A172 (cell line): Measurements from ENCODE around the gene KCNMA1. TPM values are rescaled to one million over a fixed set of nuclear protein-coding genes. Genes with fewer than 3 reads are reported as not detected.

Experiments
- DNase-seq: peaks from one replicate; pipeline ENCODE4 v3.0.0-alpha.2; 2015; ENCODE audit warnings: low spot score
- total RNA-seq: library from RNA; depleted of rRNA; stranded (reverse); fragments of >200 nt; shearing (Covaris generic); gene quantifications from 2 replicates; pipeline ENCODE4 v1.2.3, GENCODE V29; 2014

Gene KCNMA1
- total RNA-seq, 1 experiment from 2014 or later, result 50.7 TPM

DNA sequence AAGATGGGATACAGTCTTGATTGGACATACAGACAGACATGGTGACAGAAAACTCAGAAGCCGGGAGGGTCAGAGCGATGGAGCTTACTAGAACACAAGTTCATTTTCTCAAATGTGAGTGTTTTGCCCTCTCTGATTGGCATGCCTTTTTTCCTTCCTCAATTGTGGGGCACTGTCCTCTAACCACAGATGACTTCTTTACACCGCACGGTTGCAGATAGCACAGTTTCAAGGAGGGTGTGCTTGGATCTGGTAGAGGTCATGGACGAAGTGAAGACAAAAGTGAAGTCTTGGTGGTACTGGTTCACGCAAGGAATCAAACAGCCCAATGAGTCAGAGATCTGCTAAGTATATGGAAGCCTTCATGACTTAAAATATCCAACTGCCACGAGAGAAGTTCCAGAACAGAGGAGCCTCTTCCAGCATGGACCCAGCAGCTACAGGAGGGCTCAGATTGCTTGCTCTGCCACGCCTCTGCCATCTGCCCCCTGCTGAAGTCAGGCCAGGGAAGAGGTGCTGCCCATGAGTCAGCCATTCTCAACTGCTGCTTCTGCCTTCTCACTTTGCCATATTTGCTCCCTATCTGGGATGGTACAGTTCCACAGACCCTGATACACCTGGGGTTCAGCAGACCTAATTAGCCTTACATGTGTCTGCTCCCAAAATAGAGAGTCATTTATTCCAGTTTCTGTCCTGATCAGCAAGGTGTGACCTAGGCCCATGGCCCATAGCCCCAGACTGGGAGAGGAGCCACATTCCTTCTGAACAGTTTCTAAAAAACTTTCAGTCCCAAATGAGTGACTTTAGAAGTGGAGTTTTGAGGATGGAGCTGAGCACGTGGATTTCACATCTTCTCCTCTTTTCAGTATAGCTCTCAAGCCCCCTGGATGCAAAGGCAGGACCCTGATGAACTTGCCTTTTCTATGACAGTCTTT is 413.8 kb downstream of the KCNMA1 start:
- peak; percentile 31 for DNase-seq

DNA sequence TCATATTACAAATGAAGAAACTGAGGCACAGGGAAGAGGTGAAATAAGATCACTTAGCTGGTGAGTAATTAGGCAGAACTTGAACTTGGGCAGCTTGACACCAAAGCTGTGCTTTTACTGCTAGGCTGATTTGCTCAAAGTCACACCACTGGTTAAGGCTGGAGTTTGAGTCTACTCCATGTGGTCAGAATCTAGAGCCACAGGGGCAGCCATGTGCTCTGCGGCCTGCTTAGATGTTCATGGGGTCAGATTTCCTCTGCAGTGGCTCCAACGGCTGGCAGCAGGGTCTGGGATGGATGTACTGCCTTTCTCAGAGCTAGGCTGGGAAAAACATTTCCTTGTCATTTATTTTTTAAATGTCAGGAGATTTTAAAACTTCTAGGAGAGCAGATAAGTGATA is 417.5 kb downstream of the KCNMA1 start:
- no peak for DNase-seq

DNA sequence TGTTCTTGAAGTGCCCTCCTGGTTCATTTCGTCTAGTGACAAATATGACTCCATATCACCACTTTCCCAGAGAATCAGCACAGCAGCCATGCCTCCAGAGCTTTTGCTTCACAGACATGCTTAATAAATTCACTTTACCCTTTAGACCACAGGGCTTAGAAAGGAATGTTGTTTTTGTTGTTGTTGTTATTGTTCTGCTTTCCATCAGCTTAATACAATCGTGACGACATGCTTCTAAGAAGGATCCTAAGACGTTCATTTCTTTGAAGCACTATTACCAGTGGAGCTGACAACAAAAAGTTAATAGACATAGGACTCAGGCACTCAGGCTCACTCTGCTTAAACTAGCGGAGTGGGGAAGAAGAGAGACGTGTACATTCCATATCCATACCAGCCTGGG is 418.6 kb downstream of the KCNMA1 start:
- DNase-seq, result no peak

DNA sequence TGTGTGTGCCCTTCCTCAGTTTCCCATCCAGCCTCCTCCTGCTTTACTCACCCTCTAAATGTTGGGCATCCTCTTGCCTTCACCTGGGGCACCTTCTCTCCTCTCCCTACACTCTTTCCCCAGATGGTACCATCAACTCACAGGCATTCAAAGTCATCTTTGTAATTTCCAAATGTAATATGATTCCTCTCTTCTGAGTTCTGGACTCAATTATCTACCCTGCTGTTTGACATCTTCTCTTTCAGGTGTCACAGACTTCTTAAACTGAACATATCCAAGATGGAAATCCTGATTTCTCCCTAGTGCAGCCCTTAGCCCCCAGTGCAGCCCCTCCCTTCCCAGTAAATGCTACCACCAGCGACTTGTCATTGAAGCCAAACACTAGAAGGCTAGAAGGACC is 422.8 kb downstream of the KCNMA1 start:
- no peak for DNase-seq

DNA sequence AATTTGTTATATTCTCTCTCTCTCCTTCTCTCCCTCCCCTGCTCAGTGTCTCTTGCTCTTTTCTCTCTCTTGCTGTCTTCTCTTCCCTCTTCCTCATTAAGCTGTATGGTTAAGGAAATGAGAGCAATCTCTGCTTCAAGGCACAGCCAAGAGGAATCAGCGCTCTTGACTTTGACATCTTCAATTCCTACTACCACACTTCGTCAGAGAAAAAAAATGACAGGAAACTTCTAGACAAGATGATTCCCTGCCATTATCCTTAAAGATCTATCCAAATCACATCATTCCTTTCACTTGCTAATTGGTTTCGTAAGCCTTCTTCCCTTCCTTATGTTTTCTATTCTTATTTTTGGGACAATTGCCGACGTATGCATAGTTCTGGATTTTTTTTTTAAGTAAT is 425.0 kb downstream of the KCNMA1 start:
- no peak for DNase-seq

DNA sequence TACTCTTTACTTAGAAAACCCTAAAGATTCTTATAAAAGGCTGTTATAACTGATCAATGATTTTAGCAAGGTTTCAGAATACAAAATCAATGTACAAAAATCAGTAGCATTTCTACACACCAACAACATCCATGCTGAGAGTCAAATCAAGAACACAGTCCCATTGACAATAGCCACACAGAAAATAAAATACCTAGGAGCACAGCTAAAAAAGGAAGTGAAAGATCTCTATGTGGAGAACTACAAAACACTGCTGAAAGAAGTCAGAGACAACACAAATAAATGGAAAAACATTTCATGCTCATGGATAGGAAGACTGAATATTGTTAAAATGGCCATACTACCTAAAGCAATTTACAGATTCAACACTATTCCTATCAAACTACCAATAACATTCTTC is 427.0 kb downstream of the KCNMA1 start:
- DNase-seq, result no peak

DNA sequence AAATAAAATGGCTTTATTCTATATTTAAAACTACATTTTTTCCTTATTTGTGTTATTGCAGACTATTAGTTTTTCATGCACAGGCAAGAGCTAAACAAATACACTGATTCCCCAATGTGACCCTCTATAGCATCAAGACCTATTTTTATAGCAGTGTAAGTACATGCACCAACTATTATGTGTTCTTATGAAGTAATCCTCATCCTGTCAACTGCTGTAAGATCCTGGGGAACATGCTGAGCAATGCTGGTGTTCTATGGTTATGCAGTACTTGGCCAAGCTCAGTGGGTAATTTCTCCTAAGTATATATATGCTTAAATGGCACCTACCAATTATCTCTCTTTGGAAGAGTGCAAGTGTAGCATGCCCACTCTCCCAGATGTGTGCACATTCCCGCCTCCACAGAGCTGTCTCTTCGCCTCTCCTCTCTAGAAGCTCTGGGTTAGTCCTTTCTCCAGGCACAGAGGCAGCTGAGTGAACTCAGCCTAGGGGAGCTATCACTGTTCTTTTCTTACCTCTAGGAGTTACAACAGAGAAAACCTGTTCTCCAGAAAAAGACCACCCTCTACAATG is 428.8 kb downstream of the KCNMA1 start:
- DNase-seq, result no peak

DNA sequence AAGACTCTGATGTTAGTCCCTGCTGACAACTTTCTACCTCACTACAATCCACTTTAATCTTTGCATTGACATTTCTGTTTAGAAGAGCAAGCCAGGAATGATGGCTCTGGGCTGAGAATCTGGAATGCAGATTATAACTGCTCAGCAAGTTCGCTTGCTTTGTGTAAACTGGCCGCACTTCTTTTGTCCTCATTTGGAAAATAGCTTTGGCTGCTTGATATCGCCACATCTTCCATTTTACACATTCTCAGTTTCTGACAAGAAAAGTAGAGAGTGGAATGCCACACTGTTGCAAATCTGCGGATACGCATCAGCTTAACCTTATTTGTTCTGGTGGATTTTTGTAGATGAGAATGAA is 429.8 kb downstream of the KCNMA1 start:
- no peak for DNase-seq

DNA sequence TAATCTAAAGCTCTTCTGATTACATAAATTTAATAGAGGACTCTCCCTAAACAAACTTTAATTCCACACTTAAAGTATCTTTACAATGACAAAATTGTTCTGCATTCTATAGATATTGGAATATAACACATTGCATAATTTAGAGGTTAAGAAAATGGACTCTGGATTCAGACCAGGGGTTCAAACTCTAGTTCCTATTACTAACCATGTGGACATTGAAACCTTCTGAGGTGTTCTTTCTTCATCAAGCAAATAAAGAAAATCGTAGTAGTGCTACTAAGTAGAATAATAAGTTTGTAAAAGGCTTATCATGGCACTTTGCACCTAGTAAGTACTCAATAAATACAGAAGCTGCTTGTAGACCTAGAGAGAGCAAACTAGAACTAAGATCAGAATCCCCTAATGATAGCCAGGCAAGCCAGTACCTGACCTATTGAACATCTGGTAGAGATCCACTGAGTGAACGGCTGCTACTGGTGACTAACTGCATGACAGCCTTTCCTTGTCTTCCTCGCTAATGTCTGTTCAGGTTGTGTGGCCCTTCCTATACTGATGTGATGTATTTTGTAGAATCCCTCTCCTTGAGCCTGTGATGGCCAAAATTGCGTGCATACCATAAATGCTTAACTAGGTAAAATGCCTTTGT is 430.3 kb downstream of the KCNMA1 start:
- DNase-seq, result no peak

DNA sequence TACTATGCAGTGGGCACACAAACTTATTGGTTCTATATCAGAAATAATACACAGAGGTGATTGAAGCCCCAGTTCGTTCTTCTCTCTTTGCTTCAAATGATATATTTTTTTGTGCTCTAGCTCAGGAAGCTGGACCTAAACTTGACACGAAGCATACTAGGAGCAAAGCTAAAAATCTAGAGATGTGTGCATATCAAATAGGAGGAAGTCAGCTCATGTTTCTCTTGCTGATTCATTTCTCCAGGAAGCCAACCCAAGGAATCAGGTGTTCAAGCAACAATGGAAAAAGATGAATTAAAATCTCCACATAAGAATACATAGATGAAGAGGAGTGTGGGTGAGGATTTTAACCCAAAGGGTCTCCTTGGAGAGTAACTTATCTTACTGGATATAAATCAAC is 432.5 kb downstream of the KCNMA1 start:
- DNase-seq, result no peak

DNA sequence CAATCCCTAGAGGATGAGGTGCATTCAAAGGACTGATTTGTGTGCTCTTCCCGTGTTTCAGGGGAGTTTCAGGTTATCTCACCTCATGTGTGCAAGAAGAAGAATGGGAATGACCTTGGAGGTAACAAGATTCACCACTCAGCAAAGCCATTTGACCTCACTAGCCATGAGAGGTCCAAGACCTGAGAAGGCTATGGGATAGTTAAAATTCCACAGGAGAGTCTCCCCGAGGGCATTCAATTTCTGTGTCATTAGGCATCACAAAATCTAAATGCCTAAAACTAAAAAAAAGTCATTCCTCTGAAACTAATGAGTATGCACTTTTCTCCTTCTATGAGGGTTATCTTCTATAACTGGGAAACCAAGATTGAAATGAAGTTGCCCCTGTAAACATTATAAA is 433.4 kb downstream of the KCNMA1 start:
- no peak for DNase-seq

DNA sequence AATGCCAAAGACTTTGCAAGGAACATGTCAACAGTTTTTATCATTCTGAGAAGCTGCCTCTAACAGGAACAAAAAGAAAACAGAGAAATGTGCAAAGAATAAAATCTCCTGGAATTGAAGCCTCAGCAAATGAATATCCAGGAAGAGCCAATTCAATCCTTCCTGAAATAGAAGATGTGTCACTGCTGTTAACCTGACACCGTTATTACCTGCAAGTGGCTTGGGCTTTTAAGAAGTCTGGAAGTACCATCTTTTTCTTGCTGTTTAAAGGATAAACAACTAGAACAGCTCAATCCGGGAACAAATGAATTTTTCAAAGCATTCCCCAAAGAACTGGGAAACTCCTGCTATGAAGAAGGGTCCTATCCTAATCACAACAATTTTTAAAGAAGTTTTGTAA is 434.8 kb downstream of the KCNMA1 start:
- DNase-seq, result no peak

DNA sequence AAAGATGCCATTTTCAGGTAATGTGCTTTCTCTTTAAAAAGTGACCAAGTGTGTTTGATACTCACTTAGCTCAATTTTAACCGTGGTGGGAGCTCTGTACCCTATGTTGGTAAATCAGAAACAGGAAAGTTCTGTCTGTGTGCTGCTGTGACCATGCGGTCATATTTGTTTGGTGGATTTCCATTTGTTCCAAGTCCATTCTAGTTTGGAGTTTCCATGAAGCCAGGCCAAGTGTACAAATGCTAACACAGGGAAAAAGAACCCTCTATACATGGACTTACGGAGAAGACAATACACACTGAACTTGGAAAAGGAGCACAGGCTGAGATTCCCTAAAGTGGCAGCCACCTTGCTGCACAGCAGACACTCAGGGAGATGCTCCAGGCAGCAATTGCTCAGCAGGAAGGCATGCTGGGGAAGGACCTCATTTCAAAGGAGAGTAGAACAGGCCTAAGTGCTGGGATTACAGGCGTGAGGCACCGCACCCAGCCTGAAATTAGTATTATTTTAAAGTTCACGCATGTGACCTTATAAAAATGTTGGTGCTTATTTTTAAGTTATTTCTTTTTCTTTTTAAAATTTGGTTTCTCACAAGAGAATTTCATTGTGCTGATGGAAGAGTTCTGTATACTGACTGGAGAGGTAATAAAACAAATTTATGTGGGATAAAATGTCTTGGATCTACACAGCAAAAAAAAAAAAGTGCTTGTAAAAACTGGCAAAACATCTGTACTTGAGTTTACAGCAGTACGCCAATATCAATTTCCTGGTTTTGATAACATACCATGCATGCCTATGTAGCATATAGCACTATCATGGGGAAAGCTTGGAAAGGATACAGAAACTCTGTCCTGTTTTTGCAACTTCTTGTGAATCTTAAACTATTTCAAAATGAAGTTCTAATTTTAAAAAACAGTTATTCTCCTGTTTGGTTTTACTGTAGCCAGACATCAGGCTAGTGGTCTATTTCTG is 436.2 kb downstream of the KCNMA1 start:
- DNase-seq, result no peak

DNA sequence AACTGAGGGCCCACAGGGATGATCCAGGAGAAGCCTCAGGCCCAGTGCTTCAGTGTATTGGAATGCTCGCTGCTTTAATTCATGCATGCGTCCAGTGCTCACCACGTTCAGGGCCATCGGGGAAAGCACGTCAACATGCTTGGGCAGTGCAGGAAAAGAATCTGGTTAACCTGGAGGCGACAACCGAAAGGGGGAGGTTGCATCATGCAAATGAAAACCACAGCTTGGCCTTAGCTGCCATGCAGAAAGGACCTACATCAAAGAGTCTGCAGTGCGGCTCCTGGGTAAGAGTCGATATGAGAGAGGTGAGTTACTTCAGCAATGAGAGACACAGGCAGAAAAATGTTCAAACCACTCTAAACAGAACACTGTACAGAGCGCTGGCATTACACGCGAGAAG is 440.1 kb downstream of the KCNMA1 start:
- no peak for DNase-seq

DNA sequence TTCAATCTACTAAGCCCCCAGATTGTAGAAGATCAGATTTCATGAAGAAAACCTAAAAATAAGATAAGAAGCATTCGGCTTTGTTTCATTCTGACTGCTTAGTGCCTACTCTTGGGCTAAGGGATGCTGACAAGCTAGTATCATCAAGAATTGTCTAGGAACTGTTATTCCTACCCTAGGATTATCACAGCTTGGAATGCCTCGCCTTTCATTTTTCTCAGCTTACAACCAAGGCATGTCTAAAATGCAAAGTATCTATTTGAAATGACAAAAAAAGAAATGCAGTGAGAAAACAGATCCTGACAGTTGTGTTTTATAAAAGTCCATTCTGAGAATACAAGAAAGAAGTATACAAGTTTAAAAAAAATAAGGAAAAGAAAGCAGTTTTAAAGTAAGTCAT is 441.0 kb downstream of the KCNMA1 start:
- DNase-seq, result no peak

DNA sequence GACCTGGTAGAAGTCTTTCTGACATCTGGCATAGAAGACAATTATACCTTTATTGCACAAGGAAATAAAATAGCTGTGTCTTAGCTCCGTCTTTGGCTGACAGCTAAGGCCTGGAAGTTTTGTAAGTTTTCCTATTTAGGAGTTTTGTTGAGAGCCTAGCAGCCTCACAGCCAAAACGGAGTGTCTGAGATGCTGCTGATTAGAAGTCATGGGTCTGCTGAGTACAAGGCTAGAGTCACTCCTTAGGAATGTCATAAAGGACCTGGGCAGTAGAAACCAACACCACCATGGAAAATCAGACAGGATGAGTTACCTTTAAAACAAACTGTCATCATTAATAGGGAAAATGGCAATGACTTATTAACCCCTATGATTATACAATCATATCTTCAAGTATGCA is 442.5 kb downstream of the KCNMA1 start:
- peak; percentile 95 for DNase-seq

DNA sequence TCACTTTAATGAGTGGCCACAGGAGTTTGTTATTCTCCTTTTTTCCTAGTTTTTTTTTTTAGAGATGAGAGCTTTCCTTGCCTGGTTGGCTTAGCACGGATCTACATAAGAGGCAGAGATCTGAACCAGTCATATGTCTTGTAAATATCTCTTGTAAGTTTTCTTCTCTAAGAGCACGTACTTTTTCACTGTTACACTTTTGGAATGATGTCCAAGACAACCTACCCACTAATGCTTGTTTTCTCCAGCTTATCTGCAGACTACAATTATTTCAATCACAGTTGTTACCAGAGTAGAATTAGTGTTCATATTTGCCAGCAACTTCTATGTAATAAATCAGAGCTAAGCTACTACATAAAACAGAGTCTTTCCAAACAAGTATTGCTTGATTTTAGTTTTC is 444.6 kb downstream of the KCNMA1 start:
- no peak for DNase-seq

DNA sequence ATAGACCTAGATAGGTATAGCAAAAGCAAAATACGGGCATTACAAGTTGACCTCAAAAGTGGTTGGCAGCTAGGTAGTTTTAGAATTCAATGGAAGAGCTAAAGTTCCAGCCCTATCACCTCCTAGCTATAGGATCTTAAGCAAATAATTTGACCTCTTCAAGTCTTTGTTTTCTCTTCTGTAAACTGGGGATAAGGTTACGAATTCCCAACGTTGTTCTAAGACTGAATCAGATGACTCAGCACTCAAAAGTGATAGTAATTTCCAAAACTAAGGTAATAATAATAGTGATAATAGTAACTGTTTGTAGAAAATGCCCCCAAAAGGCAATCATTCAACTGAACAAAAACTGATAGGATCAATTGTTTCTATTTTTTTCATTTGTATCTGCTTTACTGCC is 445.2 kb downstream of the KCNMA1 start:
- DNase-seq, result no peak

DNA sequence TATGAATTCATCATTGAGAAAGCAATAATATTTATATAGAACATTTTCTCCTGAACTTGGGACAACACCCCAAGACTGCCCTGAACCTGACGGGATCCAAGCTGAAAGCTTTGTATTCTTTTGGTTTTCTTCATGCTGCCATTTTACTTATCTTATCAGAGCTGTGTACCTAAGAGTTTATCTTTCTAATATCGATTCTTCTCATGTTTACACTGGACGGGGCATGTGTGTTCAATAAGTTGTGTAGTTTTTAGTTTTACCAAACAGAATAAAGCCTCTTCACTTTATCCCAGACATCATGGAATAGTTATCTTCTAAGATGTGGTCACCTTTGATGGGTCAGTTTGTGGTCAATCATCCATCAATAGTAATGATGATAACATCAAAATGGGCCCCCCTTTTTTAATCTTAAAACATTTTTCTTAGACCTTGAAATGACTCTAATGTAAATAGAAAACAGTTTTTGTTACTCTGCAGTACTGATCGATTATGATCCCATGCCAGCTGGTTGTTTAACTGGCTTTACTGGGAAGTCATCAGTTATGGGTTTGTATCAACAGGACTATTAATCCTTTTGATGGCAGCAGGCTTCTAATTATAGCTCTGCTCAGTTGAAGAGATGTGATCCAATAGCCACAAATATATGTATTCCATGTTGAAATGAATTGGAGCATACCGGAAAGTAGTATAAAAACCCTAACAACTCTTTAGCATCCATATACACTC is 446.1 kb downstream of the KCNMA1 start:
- DNase-seq, result no peak

DNA sequence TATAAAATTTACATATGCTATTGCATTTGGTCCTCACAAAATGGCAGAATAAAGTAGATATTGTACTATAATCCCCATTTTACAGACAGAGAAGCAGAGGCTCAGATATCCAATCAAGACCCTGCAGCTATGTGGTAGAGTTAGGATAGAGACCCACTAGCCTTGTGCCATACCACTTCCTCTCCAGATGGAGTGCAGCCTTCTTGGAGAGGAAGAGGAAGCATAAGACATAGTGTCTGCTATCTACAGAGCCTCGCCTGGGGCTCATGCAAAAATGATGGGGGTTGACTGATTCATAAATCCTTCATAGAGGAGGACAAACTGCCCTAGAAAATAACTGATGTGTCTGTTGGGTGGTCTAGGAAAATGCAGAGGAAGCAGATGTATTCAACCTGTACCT is 447.3 kb downstream of the KCNMA1 start:
- DNase-seq, result no peak

DNA sequence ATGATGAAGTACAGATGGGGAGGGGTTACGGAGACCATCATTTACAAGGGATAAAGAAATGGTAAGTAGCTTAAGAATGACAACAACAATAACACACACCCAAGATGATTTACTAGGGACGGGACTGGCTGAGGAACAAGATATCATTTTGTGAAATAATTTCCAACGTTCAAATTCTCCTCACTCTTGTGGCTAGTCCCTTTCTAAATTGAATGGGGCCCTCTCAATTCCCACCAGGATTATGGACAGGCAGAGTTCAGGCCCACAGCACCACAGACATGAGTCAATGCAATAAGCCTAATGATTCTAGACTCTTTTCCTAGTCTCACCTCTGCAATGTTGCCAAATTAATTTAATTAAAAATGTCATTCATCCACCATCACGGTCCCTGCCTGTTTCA is 448.1 kb downstream of the KCNMA1 start:
- DNase-seq, result no peak
